IPS DF 6.9 (cell line): ENCODE data around the gene AP4E1.
"Not testable (repeated sequence)": the region's sequence is repeated elsewhere in the genome, so short reads cannot be mapped to it uniquely, and the experiment has no call there.

Experiments
- DNase-seq: peaks from one replicate; pipeline ENCODE4 v3.0.0-alpha.2; 2013; ENCODE audit warnings: low read depth, low spot score
- H3K27ac ChIP-seq: one replicate; pipeline ENCODE4 v1.5.1; 2013; ENCODE audit warnings: low read length, control low read depth
- H3K27me3 ChIP-seq: 2 replicates; pipeline ENCODE4 v1.6.1; 2013; ENCODE audit warnings: mild to moderate bottlenecking, low read length; ENCODE audit not compliant: control insufficient read depth, insufficient read depth
- H3K36me3 ChIP-seq: 2 replicates; pipeline ENCODE4 v1.6.1; 2013; ENCODE audit warnings: low read length; ENCODE audit not compliant: control insufficient read depth, insufficient read depth
- H3K4me1 ChIP-seq: 2 replicates; pipeline ENCODE4 v1.6.1; 2013; ENCODE audit warnings: low read length; ENCODE audit not compliant: control insufficient read depth, insufficient read depth
- H3K4me3 ChIP-seq: 2 replicates; pipeline ENCODE4 v1.5.1; 2013; ENCODE audit warnings: mild to moderate bottlenecking, low read length
- H3K9me3 ChIP-seq: 2 replicates; pipeline ENCODE4 v1.6.1; 2013; ENCODE audit warnings: low read length, inconsistent platforms; ENCODE audit not compliant: control insufficient read depth, insufficient read depth
- WGBS: extraction: QIAGEN DNeasy Blood & Tissue Kit; methylation state at CpG from one replicate; pipeline ENCODE4 v1.1.7; 2013; ENCODE audit warnings: mixed read lengths, missing lambda C conversion rate; ENCODE audit not compliant: insufficient read length, insufficient coverage; 5-methylcytosine and 5-hydroxymethylcytosine counted together

AP4E1 gene

GRCh38 chr15:51011212-51011611 is 102.7 kb downstream of the AP4E1 start:
- Histone ChIP-seq H3K27me3 (no peaks in the 10 kb centered on the region), H3K36me3 (no peaks in the 10 kb centered on the region), H3K9me3 (no peaks in the 10 kb centered on the region), H3K4me3 (no peak overlapping the region), H3K4me1 (no peaks in the 10 kb centered on the region), H3K27ac (no peak overlapping the region)
- DNase-seq: no peak
- no CpG with 5 or more reads among the region's 1 CpG for WGBS

DNA sequence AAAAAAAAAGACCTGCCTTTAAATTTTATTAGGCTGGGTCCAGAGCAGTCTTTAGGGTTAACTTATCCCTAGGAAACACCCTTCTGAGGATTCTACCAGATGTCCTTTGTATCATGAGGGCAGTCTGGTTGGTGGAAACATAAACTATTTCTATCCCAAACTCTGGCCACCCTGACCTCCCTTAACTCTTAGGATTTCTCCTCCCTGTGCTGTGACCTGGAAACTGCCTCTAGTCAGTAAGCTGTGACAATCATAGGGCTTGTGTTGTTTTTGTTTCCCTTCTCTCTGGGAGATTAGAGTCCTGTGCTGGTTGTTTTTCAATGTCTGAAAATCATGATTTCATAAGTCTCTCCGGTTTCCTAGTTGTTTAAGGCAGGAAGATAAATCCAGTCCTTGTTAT is 108.1 kb downstream of the AP4E1 start:
- Histone ChIP-seq H3K36me3 (no peaks in the 10 kb centered on the region), H3K27ac (no peak overlapping the region), H3K4me1 (no peaks in the 10 kb centered on the region), H3K27me3 (no peaks in the 10 kb centered on the region), H3K4me3 (no peak overlapping the region), H3K9me3 (no peaks in the 10 kb centered on the region)
- DNase-seq: no peak
- no CpG with 5 or more reads among the region's 1 CpG for WGBS

DNA sequence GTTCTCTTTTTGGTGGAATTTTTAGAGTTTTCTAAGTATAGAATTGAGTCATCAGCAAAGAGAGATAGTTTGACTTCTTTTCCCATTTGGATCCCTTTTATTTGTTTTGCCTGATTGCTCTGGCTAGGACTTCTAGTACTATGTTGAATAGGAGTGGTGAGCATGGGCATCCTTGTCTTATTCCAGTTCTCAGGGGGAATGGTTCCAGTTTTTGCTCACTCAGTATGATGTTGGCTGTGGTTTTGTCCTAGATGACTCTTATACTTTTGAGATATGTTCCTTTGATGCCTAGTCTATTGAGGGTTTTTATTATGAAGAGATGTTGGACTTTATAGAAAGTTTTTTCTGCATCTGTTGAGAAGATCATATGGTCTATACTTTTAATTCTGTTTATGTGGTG is 113.7 kb downstream of the AP4E1 start:
- no peak for DNase-seq
- Histone ChIP-seq H3K27me3 (no peaks in the 10 kb centered on the region), H3K27ac (no peak overlapping the region), H3K9me3 (no peaks in the 10 kb centered on the region), H3K4me3 (no peak overlapping the region), H3K36me3 (no peaks in the 10 kb centered on the region), H3K4me1 (no peaks in the 10 kb centered on the region)

GRCh38 chr15:51023499-51023898 is 115.0 kb downstream of the AP4E1 start:
- WGBS: no CpG with 5 or more reads among the region's 1 CpG
- no peak overlapping the region for H3K4me3 ChIP-seq
- H3K9me3 ChIP-seq: no peaks in the 10 kb centered on the region
- no peaks in the 10 kb centered on the region for H3K4me1 ChIP-seq
- no peak for DNase-seq
- H3K27me3 ChIP-seq: no peaks in the 10 kb centered on the region
- H3K27ac ChIP-seq: no peak overlapping the region
- no peaks in the 10 kb centered on the region for H3K36me3 ChIP-seq

- DNase-seq: no peak
- Histone ChIP-seq H3K27me3 (no peaks in the 10 kb centered on the region), H3K4me3 (no peak overlapping the region), H3K36me3 (no peaks in the 10 kb centered on the region), H3K4me1 (no peaks in the 10 kb centered on the region), H3K27ac (no peak overlapping the region), H3K9me3 (no peaks in the 10 kb centered on the region)
- no CpG with 5 or more reads among the region's 4 CpGs for WGBS
These were observed 116.4 kb downstream of the AP4E1 start for GRCh38 chr15:51024735-51025453.

- DNase-seq: no peak
- no CpG with 5 or more reads among the region's 3 CpGs for WGBS
- H3K27ac ChIP-seq: no peak overlapping the region
These were observed 117.0 kb downstream of the AP4E1 start for GRCh38 chr15:51025454-51025846.

GRCh38 chr15:51030649-51031316 is 122.3 kb downstream of the AP4E1 start:
- no peak overlapping the region for H3K27ac ChIP-seq
- no peaks in the 10 kb centered on the region for H3K36me3 ChIP-seq
- no CpG with 5 or more reads among the region's 6 CpGs for WGBS

More at GRCh38 chr15:51025454-51025846, 117.0 kb downstream of the AP4E1 start:
- Histone ChIP-seq H3K4me1 (no peaks in the 10 kb centered on the region), H3K27me3 (no peaks in the 10 kb centered on the region), H3K36me3 (no peaks in the 10 kb centered on the region), H3K9me3 (no peaks in the 10 kb centered on the region), H3K4me3 (no peak overlapping the region)

GRCh38 chr15:51037474-51037873 is 129.0 kb downstream of the AP4E1 start:
- not testable (repeated sequence) for H3K27me3 ChIP-seq, H3K4me3 ChIP-seq, H3K27ac ChIP-seq, H3K9me3 ChIP-seq, H3K4me1 ChIP-seq, DNase-seq, H3K36me3 ChIP-seq
- WGBS: no CpG with 5 or more reads among the region's 13 CpGs

More at GRCh38 chr15:51030649-51031316, 122.3 kb downstream of the AP4E1 start:
- H3K9me3 ChIP-seq: no peaks in the 10 kb centered on the region
- no peak overlapping the region for H3K4me3 ChIP-seq
- no peaks in the 10 kb centered on the region for H3K4me1 ChIP-seq
- DNase-seq: no peak
- no peaks in the 10 kb centered on the region for H3K27me3 ChIP-seq

DNA sequence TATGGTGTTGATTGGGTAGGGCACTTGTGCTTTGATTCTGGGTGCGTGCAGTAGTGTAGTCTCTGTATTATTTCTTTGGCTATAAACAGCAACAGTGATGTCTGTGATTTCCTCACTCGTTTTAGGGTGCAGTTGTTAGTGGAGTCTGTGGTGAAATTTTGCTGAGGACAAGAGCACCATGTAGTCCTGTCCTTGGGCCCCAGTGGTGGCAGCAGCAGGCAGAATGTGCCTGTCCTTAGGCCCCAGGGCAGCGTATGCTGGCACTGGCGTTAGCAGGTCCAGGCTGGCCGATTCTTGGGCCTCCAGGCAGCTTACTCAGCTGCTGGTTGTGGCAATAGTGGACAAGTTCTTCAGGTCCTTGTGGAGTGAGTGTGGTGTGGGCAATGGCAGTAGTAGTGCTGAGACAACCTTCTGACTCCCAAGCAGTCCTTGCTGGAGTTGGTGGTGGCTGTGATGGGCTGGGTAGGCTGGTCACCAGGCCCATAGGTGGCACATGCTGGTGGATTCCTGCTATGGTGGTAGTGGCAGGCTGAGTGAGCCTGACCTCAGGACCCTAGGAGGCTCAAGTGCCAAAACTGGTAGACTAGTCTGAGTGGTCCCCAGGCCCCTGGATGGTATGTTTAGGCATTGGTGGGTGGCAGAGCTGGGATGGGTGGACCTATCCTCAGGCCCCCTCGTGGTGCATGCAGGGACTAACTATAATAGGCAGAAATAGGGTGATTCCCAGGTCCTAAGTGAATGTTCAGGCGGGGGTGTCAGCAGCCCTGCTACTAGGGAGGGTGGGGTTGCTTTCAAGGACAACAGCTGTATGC is 129.9 kb downstream of the AP4E1 start:
- no CpG with 5 or more reads among the region's 7 CpGs for WGBS
- H3K4me1 ChIP-seq: peaks cover 3% of the 10 kb centered on the region; the same call in 1 of the 2 replicates
- H3K36me3 ChIP-seq: no peaks in the 10 kb centered on the region
- no peak for DNase-seq
- H3K27ac ChIP-seq: no peak overlapping the region
- no peaks in the 10 kb centered on the region for H3K27me3 ChIP-seq
- no peaks in the 10 kb centered on the region for H3K9me3 ChIP-seq
- no peak overlapping the region for H3K4me3 ChIP-seq

DNA sequence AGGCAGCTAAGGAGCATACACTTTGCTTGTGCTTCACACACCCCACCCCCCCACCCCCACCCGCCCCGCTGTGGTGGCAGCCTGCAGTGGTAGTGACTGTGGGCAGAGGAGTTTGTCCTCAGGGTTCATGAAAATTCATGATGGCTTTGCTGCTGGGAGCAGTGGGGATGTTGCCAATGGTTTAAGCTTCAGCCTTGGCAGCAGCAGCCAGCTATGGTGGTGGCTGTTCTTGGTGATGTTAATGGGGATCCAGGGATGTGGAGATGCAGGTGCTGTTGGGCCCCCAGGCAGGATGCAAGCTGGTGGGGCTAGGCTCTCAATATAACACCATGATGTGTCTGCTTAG is 130.5 kb downstream of the AP4E1 start:
- Histone ChIP-seq H3K27ac (no peak overlapping the region), H3K4me3 (no peak overlapping the region), H3K9me3 (no peaks in the 10 kb centered on the region), H3K27me3 (no peaks in the 10 kb centered on the region), H3K36me3 (no peaks in the 10 kb centered on the region), H3K4me1 (peaks cover 5% of the 10 kb centered on the region; the same call in 1 of the 2 replicates)
- no CpG with 5 or more reads among the region's 2 CpGs for WGBS
- DNase-seq: no peak
